Central memory CD8-positive, alpha-beta T cell (primary cell): Measurements from ENCODE around the gene OR8B12.

Source experiments
- ATAC-seq: fragments of 150-1000 bp; cut with Tn5 transposase; replicated peaks from 2 replicates; pipeline ENCODE4 v1.10.0; 2022; ENCODE audit warnings: mild to moderate bottlenecking, moderate FRiP score, moderate number of reproducible peaks; ENCODE audit not compliant: poor library complexity, severe bottlenecking; ENCODE audit errors: extremely low read depth
- DNase-seq, 2 donors: peaks; one replicate each; pipeline ENCODE4 v3.0.0; 2021; ENCODE audit warnings: low spot score in 2 of 2
- H3K27ac Mint-ChIP-seq: one replicate; pipeline ENCODE4 v1.8.0; 2022; ENCODE audit warnings: low read depth, mild to moderate bottlenecking, moderate library complexity, mixed read lengths
- H3K27me3 Mint-ChIP-seq: one replicate; pipeline ENCODE4 v1.8.0; 2022; ENCODE audit warnings: mixed read lengths
- H3K36me3 Mint-ChIP-seq: one replicate; pipeline ENCODE4 v1.8.0; 2022; ENCODE audit warnings: mild to moderate bottlenecking, moderate library complexity, mixed read lengths; ENCODE audit not compliant: insufficient read depth
- H3K4me1 Mint-ChIP-seq: one replicate; pipeline ENCODE4 v1.8.0; 2022; ENCODE audit warnings: mixed read lengths
- H3K4me3 Mint-ChIP-seq: one replicate; pipeline ENCODE4 v1.8.0; 2022; ENCODE audit warnings: mild to moderate bottlenecking, moderate library complexity, mixed read lengths
- H3K9me3 Mint-ChIP-seq: one replicate; pipeline ENCODE4 v1.8.0; 2022; ENCODE audit warnings: mixed read lengths

OR8B12 gene

GRCh38 chr11:124551987-124552386, 8.5 kb upstream of the OR8B12 start:
- peaks cover 19% of the 10 kb centered on the region for H3K27me3 Mint-ChIP-seq
- H3K27ac Mint-ChIP-seq = no peak overlapping the region
- no peak overlapping the region for H3K4me3 Mint-ChIP-seq
- DNase-seq (no peak), ATAC-seq (no peak)
- H3K4me1 Mint-ChIP-seq = no peaks in the 10 kb centered on the region
- no peaks in the 10 kb centered on the region for H3K9me3 Mint-ChIP-seq
- H3K36me3 Mint-ChIP-seq = peaks cover 2% of the 10 kb centered on the region

GRCh38 chr11:124551189-124551588, 7.7 kb upstream of the OR8B12 start:
- Mint-ChIP-seq H3K4me1 (no peaks in the 10 kb centered on the region), H3K27ac (no peak overlapping the region), H3K36me3 (peaks cover 2% of the 10 kb centered on the region), H3K4me3 (no peak overlapping the region), H3K9me3 (no peaks in the 10 kb centered on the region), H3K27me3 (peaks cover 16% of the 10 kb centered on the region)
- DNase-seq (no peak), ATAC-seq (no peak)

- Mint-ChIP-seq H3K27ac (no peak overlapping the region), H3K9me3 (peaks cover 5% of the 10 kb centered on the region), H3K27me3 (peaks cover 62% of the 10 kb centered on the region), H3K4me1 (no peaks in the 10 kb centered on the region), H3K4me3 (no peak overlapping the region), H3K36me3 (no peaks in the 10 kb centered on the region)
- DNase-seq (no peak), ATAC-seq (no peak)
Observed at GRCh38 chr11:124543145-124543544, 309 bp downstream of the OR8B12 start.

- DNase-seq = no peak
- Mint-ChIP-seq H3K36me3 (no peaks in the 10 kb centered on the region), H3K27me3 (peaks cover 65% of the 10 kb centered on the region), H3K9me3 (peaks cover 5% of the 10 kb centered on the region), H3K4me3 (no peak overlapping the region), H3K27ac (no peak overlapping the region), H3K4me1 (no peaks in the 10 kb centered on the region)
- no peak for ATAC-seq
Observed at GRCh38 chr11:124541204-124541603, 2.2 kb downstream of the OR8B12 start.

- peaks cover 62% of the 10 kb centered on the region for H3K27me3 Mint-ChIP-seq
- no peaks in the 10 kb centered on the region for H3K4me1 Mint-ChIP-seq
- no peak overlapping the region for H3K4me3 Mint-ChIP-seq
- DNase-seq = no peak
- peaks cover 2% of the 10 kb centered on the region for H3K9me3 Mint-ChIP-seq
- no peak overlapping the region for H3K27ac Mint-ChIP-seq
- H3K36me3 Mint-ChIP-seq = no peaks in the 10 kb centered on the region
- no peak for ATAC-seq
Observed at GRCh38 chr11:124538019-124538418, 5.4 kb downstream of the OR8B12 start.

GRCh38 chr11:124536520-124536919, 6.9 kb downstream of the OR8B12 start:
- DNase-seq (no peak), ATAC-seq (no peak)
- Mint-ChIP-seq H3K9me3 (no peaks in the 10 kb centered on the region), H3K4me3 (no peak overlapping the region), H3K36me3 (no peaks in the 10 kb centered on the region), H3K27me3 (peaks cover 63% of the 10 kb centered on the region), H3K4me1 (no peaks in the 10 kb centered on the region), H3K27ac (no peak overlapping the region)

- no peak overlapping the region for H3K4me3 Mint-ChIP-seq
Observed at GRCh38 chr11:124535552-124536232, 7.8 kb downstream of the OR8B12 start.

GRCh38 chr11:124534051-124534450, 9.4 kb downstream of the OR8B12 start:
- DNase-seq (no peak), ATAC-seq (no peak)
- no peak overlapping the region for H3K27ac Mint-ChIP-seq
- peaks cover 70% of the 10 kb centered on the region for H3K27me3 Mint-ChIP-seq
- H3K4me1 Mint-ChIP-seq = no peaks in the 10 kb centered on the region
- H3K9me3 Mint-ChIP-seq = no peaks in the 10 kb centered on the region
- peaks cover 2% of the 10 kb centered on the region for H3K36me3 Mint-ChIP-seq
- no peak overlapping the region for H3K4me3 Mint-ChIP-seq

More at GRCh38 chr11:124535552-124536232, 7.8 kb downstream of the OR8B12 start:
- Mint-ChIP-seq H3K27me3 (peaks cover 65% of the 10 kb centered on the region), H3K9me3 (no peaks in the 10 kb centered on the region), H3K27ac (no peak overlapping the region), H3K4me1 (no peaks in the 10 kb centered on the region), H3K36me3 (no peaks in the 10 kb centered on the region)
- ATAC-seq (no peak), DNase-seq (no peak)

- Mint-ChIP-seq H3K4me3 (no peak overlapping the region), H3K36me3 (peaks cover 2% of the 10 kb centered on the region), H3K27ac (no peak overlapping the region), H3K4me1 (no peaks in the 10 kb centered on the region), H3K27me3 (peaks cover 74% of the 10 kb centered on the region), H3K9me3 (no peaks in the 10 kb centered on the region)
- DNase-seq (no peak), ATAC-seq (no peak)
Observed at GRCh38 chr11:124533626-124534025, 9.8 kb downstream of the OR8B12 start.

- Mint-ChIP-seq H3K9me3 (no peaks in the 10 kb centered on the region), H3K36me3 (no peaks in the 10 kb centered on the region), H3K27me3 (peaks cover 12% of the 10 kb centered on the region), H3K27ac (no peak overlapping the region), H3K4me1 (no peaks in the 10 kb centered on the region), H3K4me3 (no peak overlapping the region)
- DNase-seq (no peak), ATAC-seq (no peak)
Observed at GRCh38 chr11:124520550-124520854, 23.0 kb downstream of the OR8B12 start.

- Mint-ChIP-seq H3K9me3 (no peaks in the 10 kb centered on the region), H3K36me3 (no peaks in the 10 kb centered on the region), H3K27me3 (peaks cover 12% of the 10 kb centered on the region), H3K4me1 (no peaks in the 10 kb centered on the region), H3K27ac (no peak overlapping the region), H3K4me3 (no peak overlapping the region)
- DNase-seq (no peak), ATAC-seq (no peak)
Observed at GRCh38 chr11:124519850-124520549, 23.5 kb downstream of the OR8B12 start.

- DNase-seq (no peak), ATAC-seq (no peak)
- H3K36me3 Mint-ChIP-seq = no peaks in the 10 kb centered on the region
- H3K27me3 Mint-ChIP-seq = peaks cover 12% of the 10 kb centered on the region
- H3K27ac Mint-ChIP-seq = no peak overlapping the region
- H3K9me3 Mint-ChIP-seq = no peaks in the 10 kb centered on the region
- H3K4me3 Mint-ChIP-seq = no peak overlapping the region
- H3K4me1 Mint-ChIP-seq = no peaks in the 10 kb centered on the region
Observed at GRCh38 chr11:124518989-124519451, 24.4 kb downstream of the OR8B12 start.

- no peaks in the 10 kb centered on the region for H3K36me3 Mint-ChIP-seq
- H3K4me1 Mint-ChIP-seq = no peaks in the 10 kb centered on the region
Observed at GRCh38 chr11:124517314-124517713, 26.1 kb downstream of the OR8B12 start.

More at GRCh38 chr11:124517314-124517713, 26.1 kb downstream of the OR8B12 start:
- Mint-ChIP-seq H3K4me3 (no peak overlapping the region), H3K27ac (no peak overlapping the region), H3K27me3 (peaks cover 20% of the 10 kb centered on the region), H3K9me3 (no peaks in the 10 kb centered on the region)
- no peak for DNase-seq
- ATAC-seq = no peak
